Measurements from ENCODE around the gene GPSM3.
"Not testable (repeated sequence)": the region's sequence is repeated elsewhere in the genome, so short reads cannot be mapped to it uniquely, and the experiment has no call there.

The GPSM3 gene, protein sequence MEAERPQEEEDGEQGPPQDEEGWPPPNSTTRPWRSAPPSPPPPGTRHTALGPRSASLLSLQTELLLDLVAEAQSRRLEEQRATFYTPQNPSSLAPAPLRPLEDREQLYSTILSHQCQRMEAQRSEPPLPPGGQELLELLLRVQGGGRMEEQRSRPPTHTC

DNA sequence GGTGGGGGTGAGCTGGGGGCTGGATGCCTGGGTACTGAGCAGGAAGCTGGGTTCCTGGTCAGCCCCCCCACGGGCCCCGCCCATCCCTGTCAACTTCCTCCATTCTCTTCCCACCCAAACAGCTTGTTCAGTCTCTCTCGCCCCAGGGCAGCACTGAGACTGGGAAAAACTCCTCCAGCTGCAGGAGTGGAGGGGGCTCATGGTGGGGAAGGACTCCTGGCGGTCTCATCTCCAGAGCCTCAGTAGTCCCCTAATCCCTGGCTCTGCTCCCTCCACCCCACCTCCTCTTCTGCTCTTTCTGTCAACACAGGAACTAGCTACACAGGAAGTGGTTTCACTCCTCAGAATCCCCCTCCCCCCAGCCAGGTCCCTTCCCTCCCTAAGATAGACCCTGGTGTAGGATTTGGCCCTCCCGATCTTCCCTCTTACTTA, at the start of gene GPSM3:
GPSM3 (minus strand) TSS at position 36 of the 432 bp plus-strand sequence. CDS start 130 bp downstream, outside the sequence.
- DNase-seq (ENCODE audit: low read depth) = peak; percentile 53

DNA sequence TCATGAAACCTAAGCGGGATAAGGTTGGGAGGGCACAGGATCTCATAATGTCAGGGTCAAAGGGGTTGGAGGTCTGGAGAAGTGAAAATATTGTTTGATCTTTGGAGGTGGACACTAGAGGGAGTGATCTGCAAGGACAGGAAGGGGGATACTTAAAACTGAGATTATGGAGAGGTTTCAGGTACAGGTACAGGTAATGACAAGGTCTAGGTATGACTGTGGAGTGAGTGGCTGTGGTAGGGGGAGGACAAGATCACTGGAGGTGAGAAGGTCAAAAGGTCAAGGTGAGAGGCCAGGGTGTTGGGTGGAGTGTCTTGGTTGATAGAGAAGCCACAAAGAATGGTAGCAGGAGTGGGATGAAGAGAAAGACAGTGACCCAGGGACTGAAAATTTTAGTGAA, 48.2 kb upstream of the GPSM3 start:
- no peak for DNase-seq (ENCODE audit: low read depth)

DNA sequence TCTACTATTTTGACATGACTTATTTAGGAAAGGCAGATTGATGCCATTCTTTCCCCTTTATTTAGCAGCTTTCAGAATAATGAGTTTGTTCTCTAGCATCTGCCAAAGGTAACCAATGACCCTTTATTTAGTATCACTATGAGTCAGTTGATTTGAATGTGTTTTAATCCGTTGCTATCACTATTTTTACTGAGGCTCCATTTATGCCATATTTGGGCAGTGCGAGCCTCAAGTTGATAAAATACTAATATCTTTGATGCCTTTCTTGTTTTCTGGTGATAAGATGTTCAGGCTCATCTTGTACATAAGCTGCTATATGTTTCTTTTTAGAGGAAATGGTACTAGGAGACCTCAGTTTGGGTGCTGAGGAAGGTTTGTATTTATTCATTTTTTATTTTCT, 47.0 kb upstream of the GPSM3 start:
- no peak for DNase-seq (ENCODE audit: low read depth)

DNA sequence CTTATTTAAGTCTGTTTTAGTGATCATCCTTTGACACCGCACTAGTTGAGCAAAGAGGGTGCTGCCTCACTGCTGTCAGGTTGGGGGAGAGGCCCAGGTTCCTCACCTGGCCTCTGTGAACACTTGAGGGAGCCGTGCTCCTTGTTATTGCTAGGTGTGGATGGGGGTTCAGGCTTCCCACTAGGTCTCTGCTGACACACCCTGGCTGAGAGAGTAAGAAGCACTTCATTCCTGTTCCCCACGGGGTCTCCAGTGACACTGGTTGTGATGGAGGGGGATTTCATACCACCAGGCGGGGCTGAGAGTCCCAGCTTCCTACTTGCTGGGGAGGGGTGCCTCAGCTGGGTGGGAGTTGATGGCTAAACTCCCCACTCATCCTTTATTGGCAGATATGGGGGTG, 42.5 kb upstream of the GPSM3 start:
- DNase-seq (ENCODE audit: low read depth) = no peak

DNA sequence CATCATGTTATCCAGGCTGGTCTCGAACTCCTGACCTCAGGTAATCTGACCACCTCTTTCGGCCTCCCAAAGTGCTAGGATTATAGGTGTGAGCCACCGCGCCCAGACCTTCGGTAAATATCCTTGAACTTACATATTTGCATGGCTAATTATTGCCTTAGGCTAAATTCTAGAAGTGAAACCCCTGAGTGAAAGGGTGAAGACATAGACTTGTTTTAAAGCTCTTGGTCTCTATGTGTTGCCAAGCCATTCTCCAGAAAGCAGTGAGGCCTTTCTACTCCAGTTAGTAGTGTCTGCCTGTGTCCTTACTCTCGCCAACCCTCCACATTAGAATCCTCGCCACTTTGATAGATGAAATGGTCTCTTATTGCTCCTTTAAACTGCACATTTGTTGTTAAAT, 34.0 kb upstream of the GPSM3 start:
- DNase-seq (ENCODE audit: low read depth) = no peak

DNA sequence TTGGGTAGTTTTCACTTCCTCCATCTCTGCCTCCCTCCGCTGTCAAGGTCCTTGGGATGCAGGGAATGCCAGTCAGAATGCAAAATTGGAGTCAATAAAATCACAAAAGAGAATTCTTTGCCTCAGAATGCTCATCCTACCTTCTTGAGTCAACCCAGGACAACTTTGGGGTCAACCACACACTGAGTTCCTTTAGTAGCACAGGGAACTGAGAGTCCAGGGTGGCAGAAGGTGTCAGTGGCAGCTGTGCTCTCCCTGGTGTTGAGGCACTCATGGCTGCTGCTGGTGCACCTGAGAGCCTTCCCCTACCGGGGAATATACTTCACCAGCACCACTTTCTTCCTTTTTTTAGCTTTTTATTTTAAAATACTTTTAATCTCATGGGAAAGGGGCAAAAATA, 32.3 kb upstream of the GPSM3 start:
- DNase-seq (ENCODE audit: low read depth) = no peak

DNA sequence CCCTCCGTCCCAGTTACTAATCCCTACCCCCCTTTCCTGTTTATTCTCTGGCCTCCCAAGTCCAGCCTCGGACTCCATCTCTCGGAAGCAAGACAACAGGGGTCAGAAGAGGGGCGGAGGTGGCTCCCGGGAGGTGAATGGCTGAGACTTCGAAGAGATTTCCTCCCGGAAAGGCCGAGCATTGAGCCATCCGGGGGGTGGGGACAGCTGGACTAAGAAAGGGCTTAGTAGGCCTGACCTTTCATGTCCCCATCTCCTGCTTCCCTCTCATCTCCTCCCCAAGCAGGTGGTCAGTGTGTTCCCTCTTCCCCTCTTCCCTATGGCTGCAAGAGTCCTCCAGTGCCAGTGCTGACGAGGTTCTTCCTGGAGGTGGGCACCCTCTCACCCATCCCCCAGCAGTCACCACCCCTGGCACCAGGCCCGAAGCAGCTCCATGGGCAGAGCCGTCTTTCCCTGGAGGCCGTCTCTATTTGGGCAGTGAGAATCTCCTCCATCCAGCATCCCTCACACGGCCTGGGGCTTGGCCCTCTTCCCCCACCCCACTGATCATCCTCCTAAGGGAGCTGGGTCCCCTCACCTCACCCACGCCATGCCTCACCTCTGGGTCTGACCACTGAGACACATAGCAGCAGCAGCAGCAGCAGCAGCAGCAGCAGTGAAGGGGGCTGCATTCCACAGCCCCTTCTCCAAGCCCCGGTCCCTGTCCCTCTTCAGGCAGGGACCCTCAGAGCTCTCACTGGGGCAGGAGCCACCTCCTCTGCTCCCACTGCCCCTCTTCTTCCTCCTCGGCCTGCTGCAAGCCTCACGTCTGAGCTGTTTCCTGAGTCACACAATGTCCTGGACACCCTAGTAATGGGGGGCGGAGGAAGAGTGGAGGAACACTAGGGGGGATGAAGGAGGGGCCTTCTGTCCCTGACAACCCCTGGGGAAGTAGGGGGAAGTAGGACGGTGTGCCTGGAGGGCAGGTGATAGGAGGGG, 31.1 kb upstream of the GPSM3 start, which contains the start of gene NOTCH4:
NOTCH4 (minus strand) TSS at position 810 of the 978 bp plus-strand sequence; CDS start at position 671, 139 bp downstream.
- DNase-seq (ENCODE audit: low read depth) = no peak

DNA sequence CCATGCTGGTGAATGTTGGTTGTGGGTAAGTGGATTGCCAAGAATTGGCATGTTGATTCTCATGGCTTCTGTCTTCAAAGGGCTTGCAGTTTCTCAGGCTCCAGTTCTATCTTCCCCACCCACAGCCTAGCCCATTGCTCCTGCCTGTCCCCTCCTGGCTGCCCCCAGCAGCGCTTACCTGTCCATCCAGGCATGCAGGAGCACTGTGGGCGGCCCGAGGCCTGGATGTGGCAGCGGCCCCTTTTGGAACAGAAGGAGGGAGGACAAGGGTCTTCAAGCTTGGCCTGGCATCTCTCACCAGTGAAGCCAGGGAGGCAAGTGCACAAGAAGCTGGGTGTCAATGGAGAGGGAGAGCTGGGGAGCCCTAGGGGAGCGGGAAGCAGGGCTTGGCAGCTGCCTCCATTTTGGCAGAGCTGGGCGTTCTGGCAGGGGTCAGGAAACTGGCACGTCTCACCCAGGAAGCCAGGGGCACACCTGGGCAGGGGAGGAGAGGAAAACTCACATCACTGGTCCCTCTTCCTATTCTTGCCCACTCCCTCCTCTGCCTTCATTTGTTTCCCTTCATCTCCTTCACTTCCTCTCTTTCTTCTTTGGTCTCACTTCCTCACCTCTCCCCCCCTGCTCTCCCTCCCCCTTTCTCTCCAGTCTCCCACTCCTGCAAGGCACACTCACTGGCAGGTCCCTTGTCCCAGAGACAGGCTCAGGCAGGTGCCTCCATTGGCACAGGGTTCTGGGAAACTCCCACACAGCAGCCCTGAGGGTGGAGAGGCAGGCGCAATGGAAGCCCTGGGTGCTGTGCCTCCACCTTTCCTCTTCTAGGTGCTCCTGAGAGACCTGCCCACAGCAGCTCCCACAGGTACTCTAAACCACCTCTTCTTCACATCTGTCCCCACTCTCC, 30.1 kb upstream of the GPSM3 start:
- DNase-seq (ENCODE audit: low read depth) = no peak

DNA sequence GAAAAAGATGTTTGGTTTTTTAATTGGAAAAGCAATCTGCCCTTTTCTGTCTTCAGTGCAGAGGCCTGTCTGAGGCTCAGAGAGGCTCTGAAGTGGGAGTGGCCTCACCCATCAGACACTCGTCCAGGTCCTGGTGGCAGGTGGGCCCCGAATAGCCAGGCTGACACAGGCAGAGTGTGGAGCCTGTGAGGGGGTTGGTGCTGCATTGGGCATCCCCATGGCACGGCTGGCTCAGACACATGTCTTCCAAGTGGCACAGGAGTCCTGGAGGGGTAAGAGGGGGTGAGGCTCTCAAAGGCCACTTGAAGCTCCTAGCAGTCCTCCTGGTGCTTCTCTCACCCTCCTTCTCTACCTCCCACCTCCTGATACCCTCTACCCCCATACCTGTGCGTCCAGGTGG, 27.6 kb upstream of the GPSM3 start:
- DNase-seq (ENCODE audit: low read depth) = no peak

DNA sequence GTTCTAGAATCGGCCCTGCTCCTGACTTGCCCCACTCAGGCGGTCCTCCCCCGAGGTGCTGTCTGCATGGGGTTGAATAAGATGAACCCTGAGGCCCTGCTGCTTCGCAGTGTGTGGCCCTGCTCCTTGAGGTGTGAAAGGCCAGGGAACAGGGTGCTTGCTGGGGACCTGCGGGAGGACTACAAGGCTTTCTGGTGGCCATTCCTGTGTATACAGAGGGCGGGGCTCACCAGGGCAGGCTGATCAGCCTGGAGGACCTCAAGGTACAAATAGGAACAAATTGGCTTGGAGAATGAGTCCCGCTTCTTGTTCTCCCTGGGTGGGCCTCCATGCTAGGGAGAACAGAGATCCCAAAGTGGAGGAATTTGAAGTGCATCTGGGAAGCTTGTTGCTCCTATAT, 25.7 kb upstream of the GPSM3 start:
- DNase-seq (ENCODE audit: low read depth) = no peak

DNA sequence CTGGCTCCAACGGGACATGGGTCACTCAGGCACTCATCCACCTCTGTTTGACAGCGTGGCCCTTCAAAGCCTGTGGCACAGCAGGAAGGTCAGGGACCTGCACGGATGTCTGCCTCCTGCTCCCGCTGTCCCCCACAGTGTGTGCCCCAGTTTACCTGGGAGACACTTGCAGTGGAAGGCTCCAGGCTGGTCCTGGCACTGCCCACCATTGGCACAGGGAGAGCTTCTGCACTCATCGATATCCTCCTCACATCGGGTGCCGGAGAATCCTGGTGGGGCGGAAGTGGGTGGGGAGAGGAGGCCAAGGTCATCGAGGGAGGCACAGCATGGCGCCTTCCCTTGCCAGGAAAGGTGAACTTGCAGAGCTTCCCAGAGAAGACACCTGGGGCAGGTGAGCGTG, 24.6 kb upstream of the GPSM3 start:
- no peak for DNase-seq (ENCODE audit: low read depth)

DNA sequence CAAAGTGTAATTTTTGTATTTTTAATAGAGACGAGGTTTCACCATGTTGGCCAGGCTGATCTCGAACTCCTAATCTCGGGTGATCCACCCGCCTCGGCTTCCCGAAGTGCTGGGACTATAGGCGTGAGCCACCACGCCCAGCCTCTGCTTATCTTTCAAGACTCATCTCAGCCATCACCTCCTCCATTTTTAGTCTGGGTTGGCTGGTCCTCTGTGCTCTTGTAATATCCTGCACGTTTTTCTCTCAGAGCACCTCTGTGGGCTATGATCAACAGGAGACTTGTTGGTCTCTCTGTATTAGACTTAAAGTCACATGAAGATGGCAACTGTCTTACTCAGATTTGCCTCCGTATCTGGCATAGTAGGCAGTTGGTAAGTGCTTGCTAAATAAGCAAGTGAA, 23.8 kb upstream of the GPSM3 start:
- DNase-seq (ENCODE audit: low read depth) = no peak

DNA sequence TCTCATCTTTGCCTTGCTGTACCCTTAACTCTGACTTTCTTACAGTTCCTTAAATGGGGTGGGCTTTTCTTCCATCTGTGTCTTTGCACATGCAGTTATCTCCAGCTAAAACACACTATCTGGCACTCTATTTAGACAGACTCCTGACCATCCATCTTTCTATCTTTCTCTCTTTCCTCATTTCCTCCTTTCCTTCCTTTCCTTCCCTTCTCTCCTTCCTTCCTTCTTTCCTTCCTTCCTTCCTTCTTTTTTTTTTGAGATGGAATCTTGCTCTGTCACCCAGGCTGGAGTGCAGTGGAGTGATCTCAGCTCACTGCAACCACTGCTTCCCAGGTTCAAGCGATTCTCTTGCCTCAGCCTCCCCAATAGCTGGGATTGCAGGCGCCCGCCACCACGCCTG, 23.2 kb upstream of the GPSM3 start:
- DNase-seq (ENCODE audit: low read depth) = no peak

DNA sequence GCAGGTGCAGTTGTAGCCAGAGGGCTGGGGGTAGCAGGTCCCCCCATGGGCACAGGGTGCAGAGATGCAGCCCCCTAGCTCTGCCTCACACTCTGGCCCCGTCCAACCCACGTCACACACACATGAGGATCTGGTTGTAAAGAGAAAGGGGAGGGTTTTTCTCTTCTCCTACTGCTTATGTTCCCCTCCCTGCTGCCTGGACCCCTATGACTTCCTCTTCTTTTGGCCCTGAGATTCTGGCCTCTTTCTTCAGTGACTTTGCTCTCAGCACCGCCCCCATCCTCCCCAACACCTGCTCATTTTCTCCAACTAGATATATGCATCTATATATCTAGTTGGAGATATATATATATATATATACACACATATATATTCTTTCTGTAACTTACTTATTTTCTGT, 21.7 kb upstream of the GPSM3 start:
- DNase-seq (ENCODE audit: low read depth) = no peak

DNA sequence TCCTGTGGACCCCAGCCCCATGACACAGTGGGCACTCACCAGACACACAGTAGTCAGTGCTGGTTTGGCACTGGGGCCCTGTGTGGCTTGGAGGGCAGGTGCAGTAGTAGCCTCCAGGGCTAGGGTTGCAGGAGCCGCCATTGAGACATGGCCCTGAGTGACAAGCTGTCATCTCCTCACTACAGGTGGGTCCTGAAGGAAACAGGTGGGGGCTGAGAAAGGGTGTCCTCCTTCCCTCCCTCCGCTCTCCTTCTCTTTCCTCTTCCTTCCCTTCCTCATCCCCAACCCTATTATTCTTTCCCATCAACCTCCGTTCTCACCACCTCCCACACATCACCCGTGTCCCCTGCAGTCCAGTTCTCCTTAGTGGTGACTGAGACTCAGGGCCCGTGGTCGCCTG, 21.2 kb upstream of the GPSM3 start:
- DNase-seq (ENCODE audit: low read depth) = no peak

DNA sequence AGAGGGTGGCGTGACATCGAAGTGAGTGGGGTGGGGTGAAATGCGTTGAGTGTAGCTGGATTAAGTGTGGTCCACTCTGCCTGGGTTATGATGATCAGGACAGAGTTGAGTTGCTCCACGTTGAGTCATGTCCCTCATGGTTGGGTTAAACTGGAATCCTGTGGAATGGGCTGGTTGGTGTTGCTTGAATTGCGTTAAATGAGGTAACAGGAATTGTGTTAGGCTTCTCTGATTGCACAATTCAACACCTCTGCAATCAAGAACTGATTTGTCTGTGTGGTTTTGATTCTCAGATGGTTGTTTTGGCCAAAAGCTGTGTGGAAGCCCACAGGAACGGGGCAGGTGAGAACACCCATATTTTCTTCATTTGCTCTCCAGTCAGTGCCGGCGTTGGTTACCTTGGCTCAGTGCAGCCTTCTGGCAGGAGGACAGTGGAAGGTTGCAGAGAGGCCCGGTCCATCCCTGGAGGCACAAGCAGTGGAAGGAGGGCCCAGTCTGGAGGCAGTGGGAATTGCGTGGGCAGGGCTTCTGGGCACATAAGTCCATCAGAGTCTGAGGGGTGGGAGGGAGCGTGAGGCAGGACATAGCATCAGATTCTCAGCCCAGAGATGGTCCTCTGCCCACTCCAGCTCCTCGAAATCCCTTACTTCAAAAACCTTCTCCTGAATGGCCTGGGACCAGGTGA, 19.8 kb upstream of the GPSM3 start:
- no peak for DNase-seq (ENCODE audit: low read depth)

DNA sequence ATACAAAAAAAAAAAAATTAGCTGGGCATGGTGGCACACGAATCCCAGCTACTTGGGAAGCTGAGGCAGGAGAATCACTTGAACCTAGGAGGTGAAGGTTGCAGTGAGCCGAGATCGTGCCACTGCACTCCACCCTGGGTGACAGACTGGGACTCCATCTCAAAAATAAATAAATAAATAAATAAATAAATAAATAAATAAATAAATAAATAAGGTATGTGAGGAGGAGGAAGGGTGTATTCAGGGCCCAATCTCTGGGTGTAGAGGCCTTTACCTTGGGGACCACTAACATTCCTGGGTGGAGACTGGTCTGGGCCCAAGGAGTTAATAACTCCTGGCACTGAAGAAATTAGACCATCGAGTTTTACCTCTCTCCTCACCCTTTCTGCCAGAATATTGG, 19.0 kb upstream of the GPSM3 start:
- DNase-seq (ENCODE audit: low read depth) = not testable (repeated sequence)

DNA sequence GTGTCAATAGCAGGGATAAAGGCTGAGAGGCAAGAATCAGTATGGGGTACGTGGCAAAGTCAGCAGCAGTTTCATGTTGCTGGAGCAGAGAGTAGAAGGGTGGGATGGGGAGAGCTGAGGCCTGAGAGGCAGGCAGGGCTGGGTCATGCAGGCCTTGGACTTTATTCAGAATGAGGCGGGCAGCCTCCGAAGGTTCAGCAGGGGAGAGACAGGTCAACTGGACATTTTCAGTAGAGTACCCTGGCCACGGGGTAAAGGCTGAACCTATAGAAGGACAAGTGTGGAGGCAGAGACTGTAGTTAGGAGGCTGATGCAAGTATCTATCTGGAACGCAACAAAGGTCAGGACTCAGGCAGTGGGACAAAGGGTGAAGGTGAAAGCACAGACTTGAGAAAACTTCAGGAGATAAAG, 17.8 kb upstream of the GPSM3 start:
- DNase-seq (ENCODE audit: low read depth) = no peak

DNA sequence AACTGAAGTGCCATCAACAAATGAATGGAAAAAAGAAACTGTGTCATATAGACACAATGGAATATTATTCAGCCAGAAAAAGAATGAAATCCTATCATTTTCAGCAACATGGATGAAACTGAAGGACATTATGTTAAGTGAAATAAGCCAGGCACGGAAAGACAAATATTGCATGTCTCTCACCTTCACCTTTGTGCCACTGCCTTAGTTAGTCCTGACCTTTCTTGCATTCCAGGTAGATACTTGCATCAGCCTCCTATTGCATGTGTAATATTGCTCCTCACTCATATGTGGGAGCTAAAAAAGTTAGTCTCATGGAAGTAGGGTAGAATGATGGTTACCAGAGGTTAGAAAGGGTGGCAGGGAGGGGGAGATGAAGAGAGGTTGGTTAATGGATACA, 16.6 kb upstream of the GPSM3 start:
- no peak for DNase-seq (ENCODE audit: low read depth)

DNA sequence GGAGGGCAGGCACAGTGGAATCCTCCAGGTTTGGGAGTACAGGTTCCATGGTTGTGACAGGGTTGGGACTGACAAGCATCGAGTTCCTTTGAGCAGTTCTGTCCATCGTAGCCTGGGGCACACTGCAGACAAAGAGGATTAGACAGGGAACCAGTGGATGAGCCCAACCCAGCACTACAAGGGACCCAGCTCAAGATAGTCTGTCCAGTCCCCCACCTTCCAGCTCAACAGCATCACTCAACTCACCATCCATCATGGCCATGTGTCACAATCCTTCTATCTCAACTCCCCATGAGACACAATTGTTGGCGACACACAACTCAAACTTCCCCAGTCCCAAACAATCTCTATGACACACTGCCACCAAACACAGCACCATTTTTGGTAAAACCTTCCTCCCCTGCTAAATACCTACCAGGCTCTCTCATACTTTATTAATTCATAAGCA, 11.8 kb upstream of the GPSM3 start:
- no peak for DNase-seq (ENCODE audit: low read depth)

DNA sequence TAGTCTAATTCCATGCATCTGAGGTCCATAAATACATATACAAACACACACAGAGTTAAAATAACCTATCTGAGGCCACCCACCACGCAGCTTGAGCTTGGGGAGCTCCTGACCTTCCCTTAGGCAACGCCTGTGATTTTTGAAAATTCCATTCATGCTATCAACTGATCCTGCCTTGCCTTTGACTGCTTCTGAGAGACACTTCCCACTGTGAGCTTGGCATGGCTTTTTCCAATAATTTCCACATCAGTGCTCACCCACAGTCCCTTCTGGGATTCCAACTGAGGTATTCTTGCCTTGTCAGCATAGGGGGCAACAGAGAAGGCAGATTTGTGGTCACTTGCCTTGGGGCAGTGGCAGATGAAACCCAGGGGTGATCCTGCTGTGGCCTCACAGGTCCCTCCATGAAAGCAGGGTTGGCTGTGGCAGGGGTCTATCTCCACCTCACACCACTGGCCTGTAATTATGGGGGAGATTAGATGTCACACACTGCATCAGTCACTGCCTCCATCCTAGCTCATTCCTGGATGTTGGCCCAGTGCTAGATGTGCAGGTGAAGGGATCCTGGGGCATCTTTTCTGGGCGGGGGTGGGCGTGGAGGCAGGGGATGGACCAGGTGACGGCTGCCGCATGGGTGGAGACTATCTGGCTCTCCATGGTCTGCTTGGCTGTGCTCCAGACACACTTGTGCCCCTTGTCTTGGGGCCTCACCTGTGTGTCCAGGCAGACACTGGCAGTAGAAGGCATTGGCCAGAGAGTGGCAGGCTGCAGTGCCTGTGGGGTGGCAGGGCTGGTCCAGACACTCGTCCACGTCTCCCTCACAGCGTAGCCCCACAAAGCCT, 11.2 kb upstream of the GPSM3 start:
- DNase-seq (ENCODE audit: low read depth) = no peak

All from activated T-helper 1 cell treated with Interleukin-2 at 50 U/mL for 16 hours (primary cell).